A673 (cell line): ENCODE results near the gene PDLIM1.

Experiments
- CTCF ChIP-seq: fragments of 300-800, 200-600 bp; sonication (generic); conservative IDR thresholded peaks from 2 replicates; pipeline ENCODE4 v1.5.1; 2017; ENCODE audit warnings: low read depth, mild to moderate bottlenecking, antibody characterized with exemption, low read length, moderate library complexity, mixed read lengths
- EZH2 ChIP-seq: fragments of 200-600 bp; sonication (generic); IDR thresholded peaks from 2 replicates; pipeline ENCODE4 v1.6.1; 2017; ENCODE audit warnings: borderline replicate concordance, low read depth, mild to moderate bottlenecking, mixed read lengths, antibody characterized with exemption, low read length; ENCODE audit not compliant: poor library complexity, severe bottlenecking

- TF ChIP-seq CTCF: no peak
- TF ChIP-seq EZH2: no peak
Observed at GRCh38 chr10:95273393-95274312, 17.1 kb downstream of the PDLIM1 start.
